HEK293T (cell line): ENCODE data around the gene APBA3.
A peak's percentile ranks its signal among the peaks of the same experiment; 100 is the strongest.

Source experiments
- CTCF ChIA-PET: fragments of 350-600 bp; formaldehyde crosslinking; extraction: SDS; loops from one replicate; lab custom pipeline; 2021; ENCODE audit warnings: antibody characterized with exemption, inconsistent platforms; lab: Yijun Ruan, JAX
- POLR2A ChIA-PET: fragments of 350-600 bp; formaldehyde crosslinking; extraction: SDS; loops from one replicate; lab custom pipeline; 2020; ENCODE audit warnings: antibody characterized with exemption, inconsistent platforms; lab: Yijun Ruan, JAX
- DNase-seq: peaks from one replicate; pipeline ENCODE4 v3.0.0; 2012; ENCODE audit warnings: mixed read lengths; ENCODE audit errors: extremely low spot score
- ARNT ChIP-seq: fragments of 450-650 bp; IDR thresholded peaks from 2 replicates; pipeline ENCODE4 v1.6.1; 2017; ENCODE audit warnings: mild to moderate bottlenecking
- BHLHE40 ChIP-seq: fragments of 450-650 bp; IDR thresholded peaks from 2 replicates; pipeline ENCODE4 v1.6.1; 2016; ENCODE audit warnings: mild to moderate bottlenecking, moderate library complexity, borderline replicate concordance
- CTBP1 ChIP-seq: fragments of 450-650 bp; IDR thresholded peaks from 2 replicates; pipeline ENCODE4 v1.6.1; 2016; ENCODE audit warnings: borderline replicate concordance
- ELF4 ChIP-seq: fragments of 450-650 bp; IDR thresholded peaks from 2 replicates; pipeline ENCODE4 v1.6.1; 2017; ENCODE audit warnings: antibody characterized with exemption
- FOXA1 ChIP-seq: fragments of 450-650 bp; IDR thresholded peaks from 2 replicates; pipeline ENCODE4 v1.6.1; 2016; ENCODE audit warnings: mild to moderate bottlenecking
- FOXK2 ChIP-seq: fragments of 450-650 bp; IDR thresholded peaks from 2 replicates; pipeline ENCODE4 v1.6.1; 2016; ENCODE audit warnings: mild to moderate bottlenecking
- FOXM1 ChIP-seq: fragments of 450-650 bp; IDR thresholded peaks from 2 replicates; pipeline ENCODE4 v1.6.1; 2017; ENCODE audit warnings: mild to moderate bottlenecking, borderline replicate concordance
- HDGF ChIP-seq: fragments of 450-650 bp; IDR thresholded peaks from 2 replicates; pipeline ENCODE4 v1.6.1; 2017; ENCODE audit warnings: antibody characterized with exemption, borderline replicate concordance
- L3MBTL2 ChIP-seq: fragments of 450-650 bp; conservative IDR thresholded peaks from 2 replicates; pipeline ENCODE4 v1.6.1; 2016; ENCODE audit warnings: mild to moderate bottlenecking
- LEF1 ChIP-seq: fragments of 450-650 bp; IDR thresholded peaks from 2 replicates; pipeline ENCODE4 v1.6.1; 2017; ENCODE audit warnings: mild to moderate bottlenecking, borderline replicate concordance
- NFRKB ChIP-seq: fragments of 450-650 bp; IDR thresholded peaks from 2 replicates; pipeline ENCODE4 v1.6.1; 2016; ENCODE audit warnings: mild to moderate bottlenecking, moderate library complexity
- PKNOX1 ChIP-seq: fragments of 450-650 bp; IDR thresholded peaks from 2 replicates; pipeline ENCODE4 v1.6.1; 2016
- SP1 ChIP-seq: fragments of 450-650 bp; IDR thresholded peaks from 2 replicates; pipeline ENCODE4 v1.6.1; 2017
- SUZ12 ChIP-seq: fragments of 450-650 bp; IDR thresholded peaks from 2 replicates; pipeline ENCODE4 v1.6.1; 2016; ENCODE audit warnings: mild to moderate bottlenecking
- TARDBP ChIP-seq: fragments of 450-650 bp; IDR thresholded peaks from 2 replicates; pipeline ENCODE4 v1.6.1; 2016
- ZNF384 ChIP-seq: fragments of 450-650 bp; IDR thresholded peaks from 2 replicates; pipeline ENCODE4 v1.6.1; 2016

Gene APBA3

GRCh38 chr19:3722443-3723109 lies 38.9 kb downstream of the APBA3 start:
- POLR2A ChIA-PET = interaction anchor here (1.9 kb wide), 1 partner anchor 40 kb away, joined by 10 read pairs; the partner anchor contains the start of genes APBA3 and MRPL54
- CTCF ChIA-PET = interaction anchor here (0.6 kb wide), 1 partner anchor 41 kb away, joined by 3 read pairs; no protein-coding TSS in a partner anchor

GRCh38 chr19:3721887-3722442 lies 39.5 kb downstream of the APBA3 start:
- ChIA-PET POLR2A (interaction anchor here (1.9 kb wide), 1 partner anchor 40 kb away, joined by 10 read pairs; the partner anchor contains the start of genes APBA3 and MRPL54), CTCF (interaction anchor here (0.6 kb wide), 1 partner anchor 42 kb away, joined by 3 read pairs; no protein-coding TSS in a partner anchor)
- no peak for DNase-seq
- TF ChIP-seq SUZ12 (no peak), SP1 (no peak), TARDBP (no peak), ELF4 (no peak), BHLHE40 (no peak), ZNF384 (no peak), ARNT (no peak), L3MBTL2 (no peak), PKNOX1 (no peak), NFRKB (no peak), FOXA1 (no peak), CTBP1 (no peak), FOXM1 (no peak), FOXK2 (no peak)

More at GRCh38 chr19:3722443-3723109, 38.9 kb downstream of the APBA3 start:
- DNase-seq = no peak
- TF ChIP-seq HDGF (no peak), PKNOX1 (no peak), FOXA1 (no peak), LEF1 (no peak), L3MBTL2 (no peak), ARNT (no peak), BHLHE40 (no peak), SUZ12 (no peak), CTBP1 (no peak), FOXM1 (no peak), ZNF384 (no peak), NFRKB (no peak)

- TF ChIP-seq TARDBP = no peak
- TF ChIP-seq ARNT = peak; percentile 57; the same call in 1 of the 2 replicates
- TF ChIP-seq FOXM1 = peak; percentile 99
- peak; percentile 94 for DNase-seq
- ChIA-PET POLR2A (interaction anchor here (1.9 kb wide), 1 partner anchor 41 kb away, joined by 10 read pairs; the partner anchor contains the start of genes APBA3 and MRPL54), CTCF (no interaction called here)
Observed at GRCh38 chr19:3721131-3721886, 40.2 kb downstream of the APBA3 start.

- ChIA-PET CTCF (interaction anchor here (0.9 kb wide), 1 partner anchor 28 kb away, joined by 3 read pairs; no protein-coding TSS in a partner anchor), POLR2A (no interaction called here)
- no peak for DNase-seq
- TF ChIP-seq HDGF = no peak
- no peak for TF ChIP-seq ARNT
- TF ChIP-seq SP1 = no peak
- TF ChIP-seq ZNF384 = no peak
- no peak for TF ChIP-seq CTBP1
Observed at GRCh38 chr19:3720349-3720917, 41.1 kb downstream of the APBA3 start.

GRCh38 chr19:3719868-3720267 lies 41.6 kb downstream of the APBA3 start:
- no peak for TF ChIP-seq FOXA1
- no peak for TF ChIP-seq NFRKB
- TF ChIP-seq HDGF = no peak
- TF ChIP-seq ELF4 = no peak
- CTCF ChIA-PET = interaction anchor here (0.9 kb wide), 1 partner anchor 27 kb away, joined by 3 read pairs; no protein-coding TSS in a partner anchor
- POLR2A ChIA-PET = no interaction called here
- DNase-seq = no peak

- CTCF ChIA-PET = no interaction called here
- TF ChIP-seq FOXM1 (no peak), TARDBP (no peak), PKNOX1 (no peak), ZNF384 (no peak), ELF4 (no peak), FOXK2 (no peak), FOXA1 (no peak)
- DNase-seq = no peak
- POLR2A ChIA-PET = interaction anchor here (1.5 kb wide), 1 partner anchor 47 kb away, joined by 3 read pairs; the partner anchor contains the start of gene MRPL54
Observed at GRCh38 chr19:3716147-3716668, 45.3 kb downstream of the APBA3 start.
